Smooth muscle cell (in vitro differentiated cells): Measurements from ENCODE around the gene MINDY2. TPM values are rescaled to one million over a fixed set of nuclear protein-coding genes. Genes with fewer than 3 reads are reported as not detected.

Source experiments
- DNase-seq: peaks from one replicate; lab custom pipeline; 2025; ENCODE audit not compliant: unreplicated experiment; lab: John Stamatoyannopoulos, UW
- H2AFZ ChIP-seq: fragments of 200-600 bp; sonication (generic); 2 replicates; pipeline ENCODE4 v1.6.0; 2016; ENCODE audit warnings: antibody characterized with exemption, low read depth, mild to moderate bottlenecking
- H3F3A ChIP-seq: fragments of 200-600 bp; sonication (generic); 2 replicates; pipeline ENCODE4 v1.6.0; 2017; ENCODE audit warnings: antibody characterized with exemption, low read depth
- H3K27ac ChIP-seq: fragments of 200-600 bp; sonication (generic); 2 replicates; pipeline ENCODE4 v1.5.1; 2016; ENCODE audit warnings: low read depth, mild to moderate bottlenecking
- H3K27me3 ChIP-seq: fragments of 200-600 bp; sonication (generic); 2 replicates; pipeline ENCODE4 v1.6.1; 2016; ENCODE audit warnings: low read depth, mild to moderate bottlenecking
- H3K36me3 ChIP-seq: fragments of 200-600 bp; sonication (generic); 2 replicates; pipeline ENCODE4 v1.5.1; 2016; ENCODE audit warnings: low read depth
- H3K4me1 ChIP-seq: fragments of 200-600 bp; sonication (generic); 2 replicates; pipeline ENCODE4 v1.5.1; 2016; ENCODE audit warnings: low read depth
- H3K4me2 ChIP-seq: fragments of 200-600 bp; sonication (generic); 2 replicates; pipeline ENCODE4 v1.6.0; 2016; ENCODE audit warnings: mild to moderate bottlenecking
- H3K4me3 ChIP-seq: fragments of 200-600 bp; sonication (generic); 2 replicates; pipeline ENCODE4 v1.5.1; 2016; ENCODE audit warnings: mild to moderate bottlenecking
- H3K79me2 ChIP-seq: fragments of 200-600 bp; sonication (generic); 2 replicates; pipeline ENCODE4 v1.6.0; 2016; ENCODE audit warnings: low read depth, mild to moderate bottlenecking
- H3K9ac ChIP-seq: fragments of 200-600 bp; sonication (generic); 2 replicates; pipeline ENCODE4 v1.6.0; 2016; ENCODE audit warnings: low read depth
- H3K9me3 ChIP-seq: fragments of 200-600 bp; sonication (generic); replicated peaks from 2 replicates; pipeline ENCODE4 v1.5.1; 2016; ENCODE audit warnings: low read depth
- H4K20me1 ChIP-seq: fragments of 200-600 bp; sonication (generic); 2 replicates; pipeline ENCODE4 v1.6.0; 2016; ENCODE audit warnings: low read depth
- CTCF ChIP-seq: fragments of 200-600 bp; sonication (generic); IDR thresholded peaks from 2 replicates; pipeline ENCODE4 v1.5.1; 2017; ENCODE audit warnings: borderline replicate concordance, mild to moderate bottlenecking, antibody characterized with exemption; ENCODE audit not compliant: insufficient read depth, poor library complexity, severe bottlenecking
- WGBS: methylation state at CpG from one replicate; pipeline ENCODE4 v1.1.7; 2016; ENCODE audit warnings: low lambda C conversion rate; 5-methylcytosine and 5-hydroxymethylcytosine counted together
- polyA plus RNA-seq: library from polyadenylated mRNA; unstranded; fragments of >200 nt; fragmentation: Nextera tagmentation; extraction: Ambion mirVana; gene quantifications from 2 replicates; pipeline ENCODE4 v1.2.1, GENCODE V29; 2016
- total RNA-seq: library from RNA; depleted of rRNA; stranded (reverse); fragments of >200 nt; gene quantifications from 2 replicates; pipeline ENCODE4 v1.2.3, GENCODE V29; 2014

Gene MINDY2
- total and polyA plus RNA-seq, 2 experiments from 2014 or later = 21.2 to 28.0 TPM

DNA sequence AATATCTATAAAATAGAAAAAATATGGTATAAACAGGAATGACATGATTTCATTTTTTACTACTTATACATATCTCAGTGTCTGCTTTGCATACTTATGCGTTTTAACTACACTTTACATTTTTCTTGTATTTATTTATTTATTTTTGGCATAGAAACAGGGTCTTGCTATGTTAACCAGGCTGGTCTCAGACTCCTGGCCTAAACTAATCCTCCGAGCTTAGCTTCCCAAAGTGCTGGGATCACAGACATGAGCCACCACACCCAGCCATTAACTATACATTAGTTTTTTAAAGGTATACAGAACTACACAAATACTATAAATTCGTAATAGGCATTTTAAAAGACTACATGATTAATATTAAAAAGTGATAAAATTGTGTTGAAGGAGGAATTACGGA lies 30.7 kb upstream of the MINDY2 start:
- Histone ChIP-seq H3K9ac (no peak overlapping the region), H3K4me2 (peak overlapping the region; percentile 68), H2AFZ (no peak overlapping the region), H3K27ac (peak overlapping the region; percentile 39), H3K9me3 (no peaks in the 10 kb centered on the region), H3K79me2 (peaks cover 97% of the 10 kb centered on the region), H3F3A (no peaks in the 10 kb centered on the region), H3K27me3 (no peaks in the 10 kb centered on the region), H3K36me3 (no peaks in the 10 kb centered on the region), H3K4me3 (no peak overlapping the region), H3K4me1 (peaks cover 33% of the 10 kb centered on the region), H4K20me1 (peaks cover 96% of the 10 kb centered on the region)
- 68% methylated on average over 4 of the region's 4 CpGs for WGBS
- DNase-seq = no peak
- no peak for TF ChIP-seq CTCF

- 90% methylated on average over 2 of the region's 2 CpGs for whole genome bisulfite sequencing
- H3K27me3 ChIP-seq = no peaks in the 10 kb centered on the region
- no peak for TF ChIP-seq CTCF
- peaks cover 96% of the 10 kb centered on the region for H4K20me1 ChIP-seq
- peaks cover 97% of the 10 kb centered on the region for H3K79me2 ChIP-seq
- H3K4me2 ChIP-seq = peak overlapping the region; percentile 68
- H3K9me3 ChIP-seq = no peaks in the 10 kb centered on the region
- H3F3A ChIP-seq = no peaks in the 10 kb centered on the region
- H3K27ac ChIP-seq = peak overlapping the region; percentile 89
- H2AFZ ChIP-seq = no peak overlapping the region
- no peak overlapping the region for H3K9ac ChIP-seq
- no peak for DNase-seq
- no peaks in the 10 kb centered on the region for H3K36me3 ChIP-seq
- H3K4me3 ChIP-seq = no peak overlapping the region
- peaks cover 34% of the 10 kb centered on the region for H3K4me1 ChIP-seq
These were observed 30.1 kb upstream of the MINDY2 start for GRCh38 chr15:58741032-58741431.

- Histone ChIP-seq H3K9me3 (no peaks in the 10 kb centered on the region), H3K4me3 (no peak overlapping the region), H4K20me1 (peaks cover 95% of the 10 kb centered on the region), H3K9ac (peak overlapping the region; percentile 8), H3K79me2 (peaks cover 97% of the 10 kb centered on the region), H3F3A (no peaks in the 10 kb centered on the region), H3K27me3 (no peaks in the 10 kb centered on the region), H3K4me2 (peak overlapping the region; percentile 68), H3K4me1 (peaks cover 37% of the 10 kb centered on the region), H2AFZ (no peak overlapping the region), H3K27ac (peak overlapping the region; percentile 89), H3K36me3 (no peaks in the 10 kb centered on the region)
- WGBS = 30% methylated on average over 8 of the region's 8 CpGs
- DNase-seq = no peak
- TF ChIP-seq CTCF = no peak
These were observed 28.9 kb upstream of the MINDY2 start for GRCh38 chr15:58742022-58742813.
